Motor neuron (in vitro differentiated cells): ENCODE measurements around the gene CTSG. TPM values are rescaled to one million over a fixed set of nuclear protein-coding genes. Genes with fewer than 3 reads are reported as not detected.

Experiments used
- total RNA-seq, 8 experiments: library from RNA; unstranded; fragments of 300-600 nt; gene quantifications; 2 replicates each; pipeline versions ENCODE4 v1.2.3 to v1.2.4, GENCODE V29; 2022

Gene CTSG
- total RNA-seq, 8 experiments from 2014 or later = 0.25 to 1.4 (median 0.85) TPM; not detected in 3

Other genes with a start within 250 kb of the CTSG start
- 1 to 10 TPM in 4 of 8 experiments, under 1 TPM in 4; 0.43 to 3.7 (median 1.2) TPM for gene ADCY4, start 241.2 kb downstream of the CTSG start, total RNA-seq
- gene RIPK3, start 236.3 kb downstream of the CTSG start, total RNA-seq = 1 to 10 TPM in 3 of 8 experiments, under 1 TPM in 2, not detected in 3; 0.29 to 7.9 (median 1.3) TPM
- gene NFATC4, start 208.1 kb downstream of the CTSG start, total RNA-seq = 100 to 1,000 TPM in 3 of 8 experiments, 10 to 100 TPM in 2, 1 to 10 TPM in 3; 5.1 to 345 (median 13.4) TPM
- gene NYNRIN, start 177.2 kb downstream of the CTSG start, total RNA-seq = 10 to 100 TPM in 3 of 8 experiments, 1 to 10 TPM in 5; 2.1 to 78.7 (median 6.3) TPM
- gene CBLN3, start 146.6 kb downstream of the CTSG start, total RNA-seq = 1 to 10 TPM in 4 of 8 experiments, under 1 TPM in 4; 0.16 to 7.9 (median 1.1) TPM
- 10 to 100 TPM in 7 of 8 experiments, 1 to 10 TPM in 1; 8.5 to 59.9 (median 17.4) TPM for gene KHNYN, start 146.3 kb downstream of the CTSG start, total RNA-seq
- gene SDR39U1, start 133.5 kb downstream of the CTSG start, total RNA-seq = 10 to 100 TPM; 34.6 to 72.5 (median 55.1) TPM
- gene CMA1, start 68.0 kb downstream of the CTSG start, total RNA-seq = 1 to 10 TPM in 3 of 8 experiments, under 1 TPM in 2, not detected in 3; 0.21 to 8.3 (median 3.0) TPM
- gene GZMH, start 33.4 kb upstream of the CTSG start, total RNA-seq = under 1 TPM in 1 of 8 experiments, not detected in 7; 0.84 TPM
- gene GZMB, start 57.9 kb upstream of the CTSG start, total RNA-seq = 10 to 100 TPM in 1 of 8 experiments, 1 to 10 TPM in 3, under 1 TPM in 1, not detected in 3; 0.38 to 65.4 (median 2.9) TPM